Bronchial epithelial cell (primary cell): Measurements from ENCODE around the gene ASAP3. TPM values are rescaled to one million over a fixed set of nuclear protein-coding genes. Genes with fewer than 3 reads are reported as not detected.

Experiments used
- DNase-seq: peaks from one replicate; pipeline ENCODE4 v3.0.0-alpha.2; 2010; ENCODE audit warnings: low read depth
- FAIRE-seq: peaks from 2 replicates; lab custom pipeline; 2011; peaks lifted over from hg19 to GRCh38; lab: Jason Lieb, UNC
- H3K27me3 ChIP-seq: 2 replicates; pipeline ENCODE4 v1.5.1; 2011; ENCODE audit warnings: low read length; ENCODE audit not compliant: control insufficient read depth, insufficient read depth
- H3K36me3 ChIP-seq: 2 replicates; pipeline ENCODE4 v1.5.1; 2011; ENCODE audit warnings: low read length; ENCODE audit not compliant: control insufficient read depth, insufficient read depth
- H3K4me3 ChIP-seq: 2 replicates; pipeline ENCODE4 v1.5.1; 2011; ENCODE audit warnings: mild to moderate bottlenecking, low read depth, low read length, control low read depth
- CTCF ChIP-seq: IDR thresholded peaks from 2 replicates; pipeline ENCODE4 v1.5.1; 2011; ENCODE audit warnings: mild to moderate bottlenecking, moderate library complexity, low read length, control low read depth, inconsistent platforms; ENCODE audit not compliant: insufficient read depth, severe bottlenecking
- total RNA-seq: library from RNA; depleted of rRNA; stranded (reverse); fragments of >200 nt; gene quantifications from 2 replicates; pipeline ENCODE4 v1.2.1, GENCODE V29; 2014

ASAP3 gene
- total RNA-seq = 1.8 and 21.4 TPM in 2 replicates

GRCh38 chr1:23483321-23484252 is at the start of gene ASAP3:
Gene ASAP3, minus strand, starts transcription at chr1:23484179. Its CDS starts 46 bp downstream, at chr1:23484133.
- no peaks in the 10 kb centered on the region for H3K36me3 ChIP-seq
- DNase-seq = no peak
- peak within 1 kb of the TSS; percentile 55 for H3K4me3 ChIP-seq
- no peak for FAIRE-seq
- no peaks in the 10 kb centered on the region for H3K27me3 ChIP-seq
- peak; percentile 30 for TF ChIP-seq CTCF

DNA sequence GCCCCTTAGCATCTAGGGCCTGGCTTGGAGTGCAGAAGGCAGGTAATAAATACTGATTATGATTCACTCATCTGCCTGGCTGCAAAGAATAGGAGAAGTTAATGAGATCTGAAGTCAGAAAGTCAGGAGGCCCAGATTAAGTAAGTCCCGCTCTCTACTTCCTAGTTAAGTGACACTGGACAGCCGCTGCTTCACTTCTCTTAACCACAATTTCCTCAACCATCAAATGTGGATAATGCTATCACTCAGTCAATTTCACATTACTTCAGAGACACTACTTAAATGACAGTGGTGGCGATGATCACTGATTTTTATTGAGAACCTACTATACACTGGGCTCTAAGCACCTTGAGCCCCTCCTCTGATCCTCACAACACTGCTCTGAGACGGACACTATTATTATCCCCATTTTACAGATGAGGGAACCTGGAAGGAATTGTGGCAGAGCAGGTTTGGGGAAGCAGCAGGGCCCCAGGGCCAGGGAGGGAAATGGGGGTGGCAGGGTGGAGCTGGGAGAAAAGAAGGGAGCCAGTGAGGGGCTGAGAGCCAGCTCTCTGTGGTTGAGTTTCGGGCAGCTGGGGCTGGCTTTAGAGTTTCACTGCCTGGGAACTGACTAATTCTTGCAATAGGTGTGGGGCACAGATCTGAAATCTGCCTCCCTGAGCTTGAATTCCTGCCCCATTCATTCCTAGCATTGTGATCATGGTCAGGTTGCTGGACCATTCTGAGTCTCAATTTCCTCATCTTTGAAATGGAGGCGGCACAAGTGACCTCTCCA is 49.5 kb upstream of the ASAP3 start:
- no peak for TF ChIP-seq CTCF
- DNase-seq (peak; percentile 27), FAIRE-seq (no peak)
- peaks cover 3% of the 10 kb centered on the region for H3K27me3 ChIP-seq
- no peaks in the 10 kb centered on the region for H3K36me3 ChIP-seq
- no peak overlapping the region for H3K4me3 ChIP-seq

DNA sequence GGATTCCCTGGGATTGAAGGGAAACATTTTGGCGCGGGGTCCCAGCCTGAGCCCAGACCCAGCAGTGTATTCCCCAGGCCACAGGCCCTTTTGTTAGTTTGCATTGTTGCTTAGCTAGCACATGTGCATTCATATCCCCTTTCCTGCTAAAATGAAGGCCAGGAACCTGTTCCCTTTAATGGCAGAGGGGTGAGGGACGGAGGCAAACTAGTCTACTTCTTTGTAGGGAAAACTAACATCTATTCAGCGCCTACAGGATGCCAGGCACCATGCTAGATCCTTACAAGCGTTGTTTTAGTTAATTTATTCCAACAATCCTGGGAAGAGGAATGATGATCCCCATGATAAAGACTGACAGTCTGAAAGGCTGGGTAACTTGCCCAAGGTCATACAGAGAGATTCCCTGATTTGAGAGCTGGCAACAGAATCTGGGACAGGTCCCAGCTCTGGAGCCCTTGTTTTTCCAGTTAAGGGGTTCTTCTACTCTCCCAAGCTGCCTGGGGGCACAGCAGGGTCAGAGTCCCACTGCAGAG is 47.6 kb upstream of the ASAP3 start:
- H3K36me3 ChIP-seq = no peaks in the 10 kb centered on the region
- no peak for TF ChIP-seq CTCF
- no peak for DNase-seq
- no peak for FAIRE-seq
- peaks cover 3% of the 10 kb centered on the region for H3K27me3 ChIP-seq
- no peak overlapping the region for H3K4me3 ChIP-seq

GRCh38 chr1:23530747-23531561 is 47.0 kb upstream of the ASAP3 start, which contains the start of gene E2F2:
Gene E2F2, minus strand, starts transcription at chr1:23531233. Its CDS starts 440 bp downstream, at chr1:23530793.
- peak; percentile 17 for TF ChIP-seq CTCF
- FAIRE-seq = no peak
- peak; percentile 51 for DNase-seq

GRCh38 chr1:23530087-23530746 is 46.2 kb upstream of the ASAP3 start:
- H3K27me3 ChIP-seq = peaks cover 3% of the 10 kb centered on the region
- TF ChIP-seq CTCF = no peak
- H3K36me3 ChIP-seq = no peaks in the 10 kb centered on the region
- DNase-seq (no peak), FAIRE-seq (no peak)
- H3K4me3 ChIP-seq = peak overlapping the region; percentile 39

More at GRCh38 chr1:23530747-23531561, 47.0 kb upstream of the ASAP3 start, which contains the start of gene E2F2:
- Histone ChIP-seq H3K36me3 (no peaks in the 10 kb centered on the region), H3K4me3 (peak within 1 kb of the TSS; percentile 39), H3K27me3 (peaks cover 3% of the 10 kb centered on the region)
